Stimulated activated CD8-positive, alpha-beta memory T cell treated with anti-CD3 and anti-CD28 coated beads, Interleukin-7, amount 100 ng/mL, for 1 hour (primary cell): ENCODE results near the gene TNRC18.
"Not testable (repeated sequence)": the region's sequence is repeated elsewhere in the genome, so short reads cannot be mapped to it uniquely, and the experiment has no call there.

ENCODE experiments used
- DNase-seq, 2 donors: peaks; one replicate each; pipeline ENCODE4 v3.0.0-alpha.2; 2020; ENCODE audit warnings: low read depth in 2 of 2

Gene TNRC18

GRCh38 chr7:5423306-5423975 is at the start of gene TNRC18:
TSS of gene TNRC18 (minus strand) at chr7:5423834. CDS start at chr7:5421246, 2,588 bp downstream.
- no peak for DNase-seq

- no peak for DNase-seq
Observed at GRCh38 chr7:5472432-5473315, 49.0 kb upstream of the TNRC18 start.

GRCh38 chr7:5471623-5472022 is 48.0 kb upstream of the TNRC18 start:
- DNase-seq, result not testable (repeated sequence)

- DNase-seq, result no peak
Observed at GRCh38 chr7:5470816-5471215, 47.2 kb upstream of the TNRC18 start.

- DNase-seq, result no peak
Observed at GRCh38 chr7:5470167-5470532, 46.5 kb upstream of the TNRC18 start.

- DNase-seq, result no peak
Observed at GRCh38 chr7:5469375-5470166, 45.9 kb upstream of the TNRC18 start.

- DNase-seq, result no peak
Observed at GRCh38 chr7:5467645-5468044, 44.0 kb upstream of the TNRC18 start.

GRCh38 chr7:5466551-5466950 is 42.9 kb upstream of the TNRC18 start:
- no peak for DNase-seq

GRCh38 chr7:5463031-5463430 is 39.4 kb upstream of the TNRC18 start:
- DNase-seq, result no peak

- no peak for DNase-seq
Observed at GRCh38 chr7:5462216-5462615, 38.6 kb upstream of the TNRC18 start.

GRCh38 chr7:5458921-5459480 is 35.4 kb upstream of the TNRC18 start:
- no peak for DNase-seq

GRCh38 chr7:5457245-5457735 is 33.7 kb upstream of the TNRC18 start:
- no peak for DNase-seq

GRCh38 chr7:5456409-5456808 is 32.8 kb upstream of the TNRC18 start:
- no peak for DNase-seq

GRCh38 chr7:5455581-5456219 is 32.1 kb upstream of the TNRC18 start:
- no peak for DNase-seq

- no peak for DNase-seq
Observed at GRCh38 chr7:5455175-5455574, 31.5 kb upstream of the TNRC18 start.

GRCh38 chr7:5454485-5454884 is 30.9 kb upstream of the TNRC18 start:
- no peak for DNase-seq

- DNase-seq, result no peak
Observed at GRCh38 chr7:5453566-5454075, 30.0 kb upstream of the TNRC18 start.

- DNase-seq, result no peak
Observed at GRCh38 chr7:5452937-5453540, 29.4 kb upstream of the TNRC18 start.

- no peak for DNase-seq
Observed at GRCh38 chr7:5452470-5452899, 28.9 kb upstream of the TNRC18 start.

- no peak for DNase-seq
Observed at GRCh38 chr7:5451391-5451790, 27.8 kb upstream of the TNRC18 start.
